GM18951 (cell line): ENCODE data around the gene ORAI3.

ENCODE experiments used
- POLR2A ChIP-seq: IDR thresholded peaks from 4 replicates; pipeline ENCODE4 v1.6.1; 2011; ENCODE audit warnings: mild to moderate bottlenecking; ENCODE audit not compliant: insufficient read length, insufficient read depth; ENCODE audit errors: extremely low read depth
- in situ Hi-C: fragments of 300-500 bp; cut with MboI; formaldehyde crosslinking; loops from one replicate; pipeline ENCODE4 v1.12.0; 2022; ENCODE audit warnings: low sequenced_read_pairs, mixed read lengths, inconsistent platforms; ENCODE audit not compliant: unreplicated experiment

The ORAI3 gene

DNA sequence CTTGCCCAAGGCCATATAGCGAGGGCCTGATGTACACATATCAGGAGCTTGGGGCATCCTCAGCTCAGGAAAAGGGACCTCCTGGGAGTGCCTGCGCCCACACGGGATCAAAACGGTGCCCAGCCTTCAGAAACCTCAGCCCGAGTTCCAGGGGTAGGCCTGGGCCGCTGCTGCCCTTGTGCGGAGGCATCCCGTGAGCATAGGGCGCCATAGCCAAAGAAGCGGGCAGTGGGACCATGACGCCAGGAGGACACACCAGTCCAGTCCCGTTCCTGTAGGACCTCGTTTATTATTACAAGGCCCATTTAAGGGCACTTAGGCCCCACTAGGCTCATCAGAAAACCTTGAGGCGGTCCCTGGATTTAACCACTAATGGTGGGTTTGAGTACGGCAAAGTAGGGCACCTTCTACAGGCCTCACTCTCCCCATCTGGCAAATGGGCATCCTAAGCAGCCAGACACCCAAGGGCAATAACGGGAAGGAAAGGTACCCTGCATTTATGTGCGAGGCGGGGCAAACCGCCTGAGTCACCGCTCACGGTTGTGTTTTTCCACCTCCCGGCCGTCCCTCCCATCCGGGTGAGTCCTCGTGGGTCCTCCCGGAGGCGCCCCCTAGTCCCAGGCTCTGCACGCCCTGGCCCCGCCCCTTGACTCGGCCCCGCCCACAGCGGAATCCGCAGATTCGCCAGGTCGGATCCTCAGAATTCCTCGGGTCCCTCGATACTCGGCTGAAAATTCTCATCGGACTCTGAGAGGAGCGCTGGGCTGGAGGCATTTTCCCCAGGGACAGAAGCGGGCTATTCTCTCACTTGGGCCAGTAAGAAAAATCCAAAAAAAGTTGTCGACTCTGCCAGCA is 8.0 kb downstream of the ORAI3 start:
- in situ Hi-C loops, result no loop called here
- TF ChIP-seq POLR2A, result peak; percentile 35

DNA sequence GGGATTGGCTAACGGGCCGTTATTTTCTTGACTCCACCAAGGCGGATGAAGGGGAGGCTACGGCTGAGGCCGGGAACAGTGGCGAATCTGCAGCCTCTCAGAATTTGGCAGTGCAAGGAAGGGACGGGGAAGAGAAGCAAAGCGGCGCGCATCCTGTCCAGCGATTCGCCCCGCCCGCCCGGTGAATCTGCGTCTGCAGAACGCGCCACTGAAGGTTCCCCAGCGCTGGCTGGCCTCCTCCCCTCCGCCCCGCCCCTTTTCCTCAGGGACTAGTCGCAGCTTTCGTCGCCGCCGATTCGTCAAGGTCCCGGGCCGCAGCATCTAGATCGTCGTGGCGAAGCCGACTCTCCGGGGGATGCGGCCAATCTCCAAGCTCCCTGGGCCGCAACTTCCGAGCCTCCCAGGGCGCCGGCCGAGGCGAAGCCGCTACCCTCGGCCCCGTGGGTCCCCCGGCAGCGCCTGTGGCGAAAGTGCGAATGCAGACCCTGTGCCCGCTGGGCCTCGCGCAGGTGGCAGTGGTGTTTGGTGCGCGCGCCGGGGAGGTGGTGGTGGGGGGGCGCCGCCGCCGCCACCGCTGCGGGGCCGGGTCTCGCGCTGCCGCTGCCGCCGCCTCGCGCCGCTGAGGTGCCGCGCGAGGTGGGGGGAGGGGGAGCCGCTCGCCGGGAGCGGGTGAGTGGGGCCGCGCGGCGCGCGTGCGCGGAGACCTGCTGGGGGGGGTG is 8.7 kb downstream of the ORAI3 start, which contains the start of gene SETD1A:
Gene SETD1A (plus strand): TSS at position 299 of the 719 bp plus-strand sequence. CDS start 978 bp downstream, outside the sequence.
- TF ChIP-seq POLR2A, result peak; percentile 51
- in situ Hi-C loops, result no loop called here

DNA sequence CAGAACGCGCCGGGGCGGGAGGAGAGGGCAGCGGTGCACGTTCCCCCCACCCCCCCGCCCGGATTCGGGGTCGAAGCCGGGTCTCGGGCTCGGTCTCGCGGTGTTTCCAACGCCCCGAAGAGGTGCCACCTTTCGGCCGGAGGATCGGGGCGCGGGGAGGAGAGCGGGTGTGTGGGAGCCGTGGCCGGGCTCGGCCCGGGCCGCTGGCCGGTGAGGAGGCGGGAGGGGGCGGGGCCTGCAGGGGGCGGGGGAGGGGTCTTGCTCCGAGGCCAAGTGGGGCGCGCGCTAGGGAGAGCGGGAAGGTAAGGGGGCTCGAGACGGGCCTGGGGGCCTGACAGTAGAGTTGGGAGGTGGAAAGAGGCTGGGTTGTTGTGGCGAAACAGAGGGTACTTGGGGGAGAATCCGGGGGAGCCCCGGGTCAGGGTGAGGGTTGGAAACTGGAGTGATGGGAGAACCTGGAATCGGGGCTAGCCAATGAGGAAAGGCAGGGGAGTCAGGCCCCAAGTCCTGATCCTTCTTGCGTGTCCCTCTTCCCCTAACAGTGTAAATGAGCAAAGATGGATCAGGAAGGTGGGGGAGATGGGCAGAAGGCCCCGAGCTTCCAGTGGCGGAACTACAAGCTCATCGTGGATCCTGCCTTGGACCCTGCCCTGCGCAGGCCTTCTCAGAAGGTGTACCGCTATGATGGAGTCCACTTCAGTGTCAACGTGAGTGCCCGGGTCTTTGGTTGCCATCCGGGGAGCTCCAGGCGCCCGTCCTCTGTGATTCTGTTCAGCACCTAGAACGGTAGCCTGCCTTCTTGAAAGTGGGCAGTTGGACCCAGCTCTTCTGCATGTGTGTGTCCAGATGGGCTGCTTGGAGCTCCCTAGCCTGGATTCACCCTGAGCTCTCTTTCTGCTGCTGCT is 9.6 kb downstream of the ORAI3 start:
- peak; percentile 46 for TF ChIP-seq POLR2A
- in situ Hi-C loops, result no loop called here

DNA sequence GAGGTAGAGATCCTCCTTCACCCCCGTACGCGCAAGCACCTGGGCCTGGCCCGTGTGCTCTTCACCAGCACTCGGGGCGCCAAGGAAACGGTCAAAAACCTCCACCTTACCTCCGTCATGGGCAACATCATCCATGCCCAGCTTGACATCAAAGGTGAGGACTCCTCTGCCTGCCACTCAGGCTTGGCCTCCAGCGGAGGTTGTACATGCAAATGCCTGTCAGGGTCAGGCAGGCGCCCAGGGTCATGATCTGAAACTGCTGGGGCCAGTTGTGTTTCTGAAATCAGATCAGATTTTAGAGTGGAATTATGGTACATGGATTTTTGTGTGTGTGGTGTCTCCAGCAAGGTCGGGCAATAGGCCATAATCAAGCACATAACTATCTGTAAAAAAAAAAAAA is 12.5 kb downstream of the ORAI3 start:
- in situ Hi-C loops, result no loop called here
- no peak for TF ChIP-seq POLR2A

DNA sequence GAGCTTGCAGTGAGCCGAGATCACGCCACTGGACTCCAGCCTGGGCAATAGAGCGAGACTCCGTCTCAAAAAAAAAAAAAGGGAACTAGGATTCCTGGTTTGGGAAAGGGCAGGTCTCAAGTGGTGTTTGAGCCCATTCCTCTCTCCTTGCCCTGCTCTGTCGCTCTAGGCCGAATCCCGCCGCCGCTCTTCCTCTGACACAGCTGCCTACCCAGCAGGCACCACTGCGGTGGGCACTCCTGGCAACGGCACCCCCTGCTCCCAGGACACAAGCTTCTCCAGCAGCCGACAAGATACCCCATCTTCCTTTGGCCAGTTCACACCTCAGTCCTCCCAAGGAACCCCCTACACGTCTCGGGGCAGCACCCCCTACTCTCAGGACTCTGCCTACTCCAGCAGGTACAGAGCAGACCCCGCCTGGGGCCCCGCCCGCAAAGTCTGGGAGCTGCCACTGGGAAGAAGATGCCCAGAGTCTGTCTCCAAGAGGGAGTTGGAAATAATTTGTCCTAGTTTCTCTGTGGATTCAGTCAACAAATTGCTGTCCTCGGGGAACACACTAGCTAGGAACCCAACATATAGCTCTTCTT is 15.2 kb downstream of the ORAI3 start:
- no peak for TF ChIP-seq POLR2A
- in situ Hi-C loops, result no loop called here

DNA sequence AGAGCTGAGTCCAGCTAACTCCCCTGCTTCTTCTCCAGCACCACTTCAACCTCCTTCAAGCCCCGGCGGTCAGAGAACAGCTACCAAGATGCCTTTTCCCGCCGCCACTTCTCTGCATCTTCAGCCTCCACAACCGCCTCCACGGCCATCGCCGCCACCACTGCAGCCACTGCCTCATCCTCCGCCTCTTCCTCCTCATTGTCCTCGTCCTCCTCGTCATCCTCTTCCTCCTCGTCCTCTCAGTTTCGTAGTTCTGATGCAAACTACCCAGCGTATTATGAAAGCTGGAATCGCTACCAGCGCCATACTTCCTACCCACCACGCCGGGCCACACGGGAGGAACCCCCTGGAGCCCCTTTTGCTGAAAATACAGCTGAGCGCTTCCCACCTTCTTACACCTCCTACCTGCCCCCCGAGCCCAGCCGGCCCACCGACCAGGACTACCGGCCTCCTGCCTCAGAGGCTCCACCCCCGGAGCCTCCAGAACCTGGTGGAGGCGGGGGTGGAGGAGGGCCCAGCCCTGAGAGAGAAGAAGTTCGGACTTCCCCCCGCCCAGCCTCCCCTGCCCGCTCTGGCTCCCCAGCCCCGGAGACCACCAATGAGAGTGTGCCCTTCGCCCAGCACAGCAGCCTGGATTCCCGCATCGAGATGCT is 15.8 kb downstream of the ORAI3 start:
- in situ Hi-C loops, result no loop called here
- no peak for TF ChIP-seq POLR2A

DNA sequence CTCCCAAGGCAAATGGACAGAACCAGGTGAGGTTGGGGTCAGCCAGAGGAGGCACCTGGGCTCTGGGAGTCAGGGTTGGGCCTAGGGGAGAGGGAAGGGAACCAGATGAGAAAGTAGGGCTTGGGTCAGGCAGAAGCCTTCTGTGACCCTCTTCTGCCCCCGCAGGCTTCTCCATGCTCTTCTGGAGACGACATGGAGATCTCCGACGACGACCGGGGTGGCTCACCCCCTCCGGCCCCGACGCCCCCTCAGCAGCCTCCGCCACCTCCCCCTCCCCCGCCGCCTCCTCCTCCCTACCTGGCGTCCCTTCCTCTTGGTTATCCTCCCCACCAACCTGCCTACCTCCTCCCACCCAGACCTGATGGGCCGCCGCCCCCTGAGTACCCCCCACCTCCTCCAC is 16.6 kb downstream of the ORAI3 start:
- TF ChIP-seq POLR2A, result no peak
- in situ Hi-C loops, result no loop called here

DNA sequence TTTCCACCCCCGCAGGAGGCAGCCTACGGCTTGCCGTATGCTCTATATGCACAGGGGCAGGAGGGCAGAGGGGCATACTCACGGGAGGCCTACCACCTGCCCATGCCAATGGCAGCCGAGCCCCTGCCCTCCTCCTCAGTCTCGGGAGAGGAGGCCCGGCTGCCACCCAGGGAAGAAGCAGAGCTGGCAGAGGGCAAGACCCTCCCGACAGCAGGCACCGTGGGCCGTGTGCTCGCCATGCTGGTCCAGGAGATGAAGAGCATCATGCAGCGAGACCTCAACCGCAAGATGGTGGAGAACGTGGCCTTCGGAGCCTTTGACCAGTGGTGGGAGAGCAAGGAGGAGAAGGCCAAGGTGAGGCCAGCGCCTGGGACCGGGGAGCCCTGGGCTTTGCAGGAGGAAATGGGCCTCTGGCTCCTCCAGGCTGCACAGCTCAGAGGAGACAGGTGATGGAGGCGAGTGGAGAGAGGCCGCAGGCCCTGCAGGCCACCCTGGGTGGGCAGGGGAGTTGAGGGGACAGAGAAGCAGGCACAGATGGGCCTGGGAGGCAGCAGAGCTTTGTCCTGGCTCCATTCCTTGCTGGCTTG is 17.3 kb downstream of the ORAI3 start:
- in situ Hi-C loops, result no loop called here
- TF ChIP-seq POLR2A, result no peak

DNA sequence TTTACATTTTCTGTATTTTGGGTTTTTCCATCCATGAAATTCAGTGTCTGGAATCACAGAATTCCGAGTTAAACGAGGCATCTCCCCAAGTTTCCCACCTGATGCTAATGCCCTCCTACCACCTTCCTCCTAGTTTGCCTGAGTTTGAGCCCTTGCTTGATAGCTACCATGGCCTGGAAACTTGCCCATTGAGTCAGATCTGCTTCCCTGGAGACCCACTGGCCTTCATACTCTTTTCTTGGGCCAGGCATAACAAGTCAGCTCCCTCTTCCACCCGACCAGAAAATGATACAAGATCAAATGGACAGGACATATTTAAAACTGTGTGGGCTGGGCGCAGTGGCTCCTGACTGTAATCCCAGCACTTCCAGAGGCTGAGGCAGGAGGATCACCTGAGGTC is 18.9 kb downstream of the ORAI3 start:
- in situ Hi-C loops, result no loop called here
- no peak for TF ChIP-seq POLR2A

DNA sequence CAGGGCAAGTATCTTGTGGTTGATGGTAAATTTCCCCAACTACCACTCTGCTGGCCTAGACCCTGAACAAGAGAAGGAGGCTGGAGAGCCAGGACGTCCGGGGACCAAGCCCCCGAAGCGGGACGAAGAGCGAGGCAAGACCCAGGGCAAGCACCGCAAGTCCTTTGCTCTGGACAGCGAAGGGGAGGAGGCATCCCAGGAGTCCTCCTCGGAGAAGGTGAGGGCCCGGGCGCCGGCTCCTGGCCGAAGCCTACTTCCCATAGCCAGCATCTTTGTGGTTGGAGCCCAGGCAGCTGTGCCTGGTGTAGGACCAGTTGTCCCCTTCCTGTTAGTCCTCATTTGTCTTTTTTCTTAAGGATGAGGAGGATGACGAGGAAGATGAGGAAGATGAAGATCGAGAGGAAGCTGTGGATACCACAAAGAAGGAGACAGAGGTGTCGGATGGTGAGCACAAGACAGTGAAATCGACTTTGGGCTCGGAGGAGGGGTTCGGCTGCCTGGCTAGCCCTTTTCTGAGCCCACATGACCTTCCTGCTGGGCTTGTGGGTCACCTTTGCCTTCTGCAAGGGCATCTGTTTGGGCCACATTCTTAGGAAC is 20.5 kb downstream of the ORAI3 start:
- in situ Hi-C loops, result no loop called here
- no peak for TF ChIP-seq POLR2A

DNA sequence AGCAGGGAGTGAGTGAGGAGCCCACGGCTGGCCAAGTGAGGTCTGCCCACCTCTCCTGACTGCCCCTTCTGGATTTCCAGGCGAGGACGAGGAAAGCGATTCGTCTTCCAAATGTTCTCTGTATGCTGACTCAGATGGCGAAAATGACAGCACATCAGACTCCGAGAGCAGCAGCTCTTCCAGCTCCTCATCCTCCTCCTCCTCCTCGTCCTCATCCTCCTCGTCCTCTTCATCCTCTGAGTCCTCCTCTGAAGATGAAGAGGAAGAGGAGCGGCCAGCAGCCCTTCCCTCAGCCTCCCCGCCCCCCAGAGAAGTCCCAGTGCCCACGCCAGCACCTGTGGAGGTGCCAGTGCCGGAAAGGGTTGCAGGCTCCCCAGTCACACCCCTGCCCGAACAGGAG is 22.4 kb downstream of the ORAI3 start:
- no peak for TF ChIP-seq POLR2A
- in situ Hi-C loops, result no loop called here
